Measurements from ENCODE around the gene SFT2D2. TPM values are rescaled to one million over a fixed set of nuclear protein-coding genes. Genes with fewer than 3 reads are reported as not detected.

The SFT2D2 gene
- polyA plus RNA-seq (21.2 to 38.7 TPM (median 27.6 TPM) in 3 replicates), polyA minus RNA-seq (90.4 to 156 TPM (median 112 TPM) in 3 replicates)
- polyA plus RNA-seq (2011; ENCODE audit: low read depth), result 8.2 TPM
- polyA plus RNA-seq (2011; cell fraction: cytosol; rRNA removed), result 9.2 and 19.3 TPM in 2 replicates
- polyA plus RNA-seq (2011; cell fraction: nucleus; rRNA removed), result 38.6 and 51.0 TPM in 2 replicates
- 11.7 and 14.8 TPM in 2 replicates for polyA plus RNA-seq (2012; ENCODE audit: low replicate concordance)
- 53.7 TPM for polyA minus RNA-seq (2011; cell fraction: cytosol; rRNA and poly(A)+ RNA removed)
- polyA minus RNA-seq (2011; cell fraction: nucleus; rRNA and poly(A)+ RNA removed), result 66.3 and 110 TPM in 2 replicates

GRCh38 chr1:168225476-168226190, at the start of gene SFT2D2:
SFT2D2 (plus strand) TSS chr1:168226004; CDS start chr1:168226080, 76 bp downstream.
- no peak for DNase-seq (ENCODE audit: low read depth, low spot score)
- Histone ChIP-seq H3K4me2 (ENCODE audit: control insufficient read depth, extremely low read depth, insufficient read depth, low read depth, low read length) (peak within 1 kb of the TSS; percentile 82), H3K36me3 (ENCODE audit: control insufficient read depth in 2 of 2, extremely low read depth in 1 of 2, insufficient read depth in 2 of 2, low read length in 2 of 2) (peaks cover 0 to 8% of the 10 kb centered on the region in 2 experiments), H3K27ac (ENCODE audit: control insufficient read depth, insufficient read depth, low read length) (peak within 1 kb of the TSS; percentile 72), H3K9me3 (ENCODE audit: control insufficient read depth, low read depth, low read length) (peaks cover 3% of the 10 kb centered on the region), H3K4me3 (ENCODE audit: control insufficient read depth in 2 of 3, extremely low read depth in 1 of 3, insufficient read depth in 2 of 3, low read depth in 1 of 3, low read length in 3 of 3) (peak within 1 kb of the TSS; percentile 81 to 94 (median 85)), H3K9me1 (ENCODE audit: control insufficient read depth, extremely low read depth, insufficient read depth, low read length) (no peaks in the 10 kb centered on the region), H2AFZ (ENCODE audit: control insufficient read depth, low read length) (peak within 1 kb of the TSS; percentile 97), H3K4me1 (ENCODE audit: control insufficient read depth, extremely low read depth, insufficient read depth, low read length) (peaks cover 27% of the 10 kb centered on the region), H3K79me2 (ENCODE audit: control insufficient read depth, insufficient read depth, low read length) (peaks cover 45% of the 10 kb centered on the region), H3K9ac (ENCODE audit: control insufficient read depth, extremely low read depth, insufficient read depth, low read length) (peak within 1 kb of the TSS; percentile 84), H3K27me3 (ENCODE audit: control insufficient read depth, extremely low read depth, insufficient read depth, low read length) (no peaks in the 10 kb centered on the region), H4K20me1 (ENCODE audit: control insufficient read depth, extremely low read depth, insufficient read depth, low read length) (peaks cover 3% of the 10 kb centered on the region)
- dilution Hi-C loops (cut with MboI; ENCODE audit: extremely low pct_ligation_motif_present, low sequenced_read_pairs), result no loop called here
- FAIRE-seq, result no peak
- no peak for TF ChIP-seq CTCF (optimal IDR thresholded peaks at IDR 0.05 in 1 of 3, IDR thresholded peaks at IDR 0.05 in 1 of 3, conservative IDR thresholded peaks at IDR 0.05 in 1 of 3; ENCODE audit: extremely low read depth in 1 of 3, insufficient read depth in 2 of 3, low read length in 3 of 3)
- no peak for TF ChIP-seq EZH2 (IDR thresholded peaks at IDR 0.05; ENCODE audit: low read length)

GRCh38 chr1:168178227-168178637, 47.6 kb upstream of the SFT2D2 start:
- no peaks in the 10 kb centered on the region for H3K9me3 ChIP-seq (ENCODE audit: control insufficient read depth, low read depth, low read length)
- peaks cover 35% of the 10 kb centered on the region for H3K79me2 ChIP-seq (ENCODE audit: control insufficient read depth, insufficient read depth, low read length)
- H3K27ac ChIP-seq (ENCODE audit: control insufficient read depth, insufficient read depth, low read length), result peak overlapping the region; percentile 57
- no peak for DNase-seq (ENCODE audit: low read depth, low spot score)
- H4K20me1 ChIP-seq (ENCODE audit: control insufficient read depth, extremely low read depth, insufficient read depth, low read length), result no peaks in the 10 kb centered on the region
- peak overlapping the region; percentile 64 for H2AFZ ChIP-seq (ENCODE audit: control insufficient read depth, low read length)
- FAIRE-seq, result no peak
- peak overlapping the region; percentile 14 for H3K9ac ChIP-seq (ENCODE audit: control insufficient read depth, extremely low read depth, insufficient read depth, low read length)
- no peaks in the 10 kb centered on the region for H3K27me3 ChIP-seq (ENCODE audit: control insufficient read depth, extremely low read depth, insufficient read depth, low read length)
- dilution Hi-C loops (cut with MboI; ENCODE audit: extremely low pct_ligation_motif_present, low sequenced_read_pairs), result no loop called here
- TF ChIP-seq EZH2 (IDR thresholded peaks at IDR 0.05; ENCODE audit: low read length), result no peak
- TF ChIP-seq CTCF (optimal IDR thresholded peaks at IDR 0.05 in 1 of 3, IDR thresholded peaks at IDR 0.05 in 1 of 3, conservative IDR thresholded peaks at IDR 0.05 in 1 of 3; ENCODE audit: extremely low read depth in 1 of 3, insufficient read depth in 2 of 3, low read length in 3 of 3), result no peak
- peak overlapping the region in 1 of 3 experiments; percentile 61 for H3K4me3 ChIP-seq (ENCODE audit: control insufficient read depth in 2 of 3, extremely low read depth in 1 of 3, insufficient read depth in 2 of 3, low read depth in 1 of 3, low read length in 3 of 3)
- peaks cover 9% of the 10 kb centered on the region for H3K4me1 ChIP-seq (ENCODE audit: control insufficient read depth, extremely low read depth, insufficient read depth, low read length)
- peak overlapping the region; percentile 79 for H3K4me2 ChIP-seq (ENCODE audit: control insufficient read depth, extremely low read depth, insufficient read depth, low read depth, low read length)
- H3K36me3 ChIP-seq (ENCODE audit: control insufficient read depth in 2 of 2, extremely low read depth in 1 of 2, insufficient read depth in 2 of 2, low read length in 2 of 2), result no peaks in the 10 kb centered on the region
- H3K9me1 ChIP-seq (ENCODE audit: control insufficient read depth, extremely low read depth, insufficient read depth, low read length), result no peaks in the 10 kb centered on the region

All from keratinocyte (primary cell).